Mucosa of rectum (tissue), 2 donors: ENCODE data around the gene ASCL2.
A peak's percentile ranks its signal among the peaks of the same experiment; 100 is the strongest.

ENCODE experiments used
- H3K27ac ChIP-seq, 2 donors: one replicate each; pipeline ENCODE4 v1.7.0; 2013; ENCODE audit warnings: inconsistent platforms in 2 of 2, low read depth in 2 of 2, low read length in 2 of 2
- H3K27me3 ChIP-seq, 2 donors: one replicate each; pipeline ENCODE4 v1.7.0; 2013; ENCODE audit warnings: low read length in 2 of 2; ENCODE audit not compliant: control insufficient read depth in 2 of 2, insufficient read depth in 2 of 2
- H3K36me3 ChIP-seq, 2 donors: one replicate each; pipeline ENCODE4 v1.7.0; 2013; ENCODE audit warnings: low read length in 2 of 2; ENCODE audit not compliant: control insufficient read depth in 2 of 2, insufficient read depth in 2 of 2
- H3K4me1 ChIP-seq, 2 donors: one replicate each; pipeline ENCODE4 v1.7.0; 2013; ENCODE audit warnings: low read length in 2 of 2, mild to moderate bottlenecking in 1 of 2; ENCODE audit not compliant: control insufficient read depth in 2 of 2, insufficient read depth in 2 of 2
- H3K4me3 ChIP-seq, 2 donors: one replicate each; pipeline ENCODE4 v1.7.0; 2013; ENCODE audit warnings: low read length in 2 of 2
- H3K9ac ChIP-seq, 2 donors: one replicate each; pipeline ENCODE4 v1.7.0; 2013; ENCODE audit warnings: low read length in 2 of 2, low read depth in 1 of 2, mild to moderate bottlenecking in 1 of 2
- H3K9me3 ChIP-seq, 2 donors: one replicate each; pipeline ENCODE4 v1.7.0; 2013; ENCODE audit warnings: low read length in 2 of 2; ENCODE audit not compliant: control insufficient read depth in 2 of 2
- donor health status: healthy.
- donor health status: Normal muscosa, but diverticular disease.

ASCL2 gene

GRCh38 chr11:2270322-2271076 is at the start of gene ASCL2:
Gene ASCL2 (minus strand): TSS chr11:2270588. CDS start chr11:2270332, 256 bp downstream.
- Histone ChIP-seq H3K36me3 (no peaks in the 10 kb centered on the region), H3K4me1 (peaks cover 0 to 8% of the 10 kb centered on the region in 2 donors), H3K27me3 (peaks cover 2 to 9% of the 10 kb centered on the region in 2 donors), H3K27ac (peak within 1 kb of the TSS; percentile 49 to 63), H3K9me3 (no peaks in the 10 kb centered on the region), H3K9ac (peak within 1 kb of the TSS in 1 of 2 donors; percentile 54), H3K4me3 (peak within 1 kb of the TSS; percentile 49 to 54)

DNA sequence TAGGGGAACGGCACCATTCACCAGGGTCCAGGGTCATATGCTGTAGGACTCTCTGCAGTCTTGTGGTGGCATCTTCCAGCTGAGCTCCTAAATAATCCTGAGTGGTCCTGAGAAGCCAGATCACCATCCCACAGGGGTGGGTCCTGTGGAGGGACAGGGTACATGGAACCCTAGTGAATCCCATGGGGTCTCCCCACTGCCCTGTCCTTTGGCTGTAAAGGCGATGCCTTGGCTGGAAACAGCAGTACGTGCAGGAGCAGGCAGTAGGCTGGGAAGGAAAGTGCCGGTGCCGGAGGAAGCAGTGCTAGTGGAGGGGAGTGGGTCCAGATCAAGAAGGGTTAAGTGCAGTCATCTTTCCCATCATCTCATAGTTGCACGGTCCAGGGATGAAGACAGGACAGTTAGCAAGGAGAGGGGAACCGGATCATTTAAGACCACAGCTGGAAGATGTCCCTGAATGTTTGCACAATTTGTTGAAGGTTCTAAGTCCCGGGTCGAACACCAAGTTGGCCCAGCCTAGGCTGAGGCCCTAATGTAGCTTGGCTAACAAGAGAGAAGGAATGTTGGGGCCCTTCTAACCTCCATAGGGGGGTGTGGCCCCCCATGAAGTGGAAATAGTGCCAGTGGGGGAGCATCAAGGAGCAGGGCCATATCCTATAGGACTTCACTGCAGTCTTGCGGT is 49.5 kb upstream of the ASCL2 start:
- Histone ChIP-seq H3K36me3 (no peaks in the 10 kb centered on the region), H3K27ac (no peak overlapping the region), H3K4me3 (no peak overlapping the region), H3K4me1 (no peaks in the 10 kb centered on the region), H3K9ac (no peak overlapping the region), H3K9me3 (no peaks in the 10 kb centered on the region), H3K27me3 (no peaks in the 10 kb centered on the region)

GRCh38 chr11:2318707-2319106 is 48.3 kb upstream of the ASCL2 start:
- Histone ChIP-seq H3K4me1 (peaks cover 4 to 6% of the 10 kb centered on the region in 2 donors), H3K27ac (no peak overlapping the region), H3K27me3 (no peaks in the 10 kb centered on the region)

GRCh38 chr11:2318123-2318522 is 47.7 kb upstream of the ASCL2 start:
- Histone ChIP-seq H3K27ac (no peak overlapping the region), H3K4me1 (peaks cover 4 to 6% of the 10 kb centered on the region in 2 donors), H3K9ac (no peak overlapping the region), H3K4me3 (no peak overlapping the region), H3K9me3 (no peaks in the 10 kb centered on the region), H3K36me3 (no peaks in the 10 kb centered on the region), H3K27me3 (peaks cover 0 to 2% of the 10 kb centered on the region in 2 donors)

More at GRCh38 chr11:2318707-2319106, 48.3 kb upstream of the ASCL2 start:
- Histone ChIP-seq H3K4me3 (no peak overlapping the region), H3K36me3 (no peaks in the 10 kb centered on the region), H3K9ac (no peak overlapping the region), H3K9me3 (no peaks in the 10 kb centered on the region)

- Histone ChIP-seq H3K9me3 (no peaks in the 10 kb centered on the region), H3K36me3 (no peaks in the 10 kb centered on the region), H3K4me1 (peaks cover 4 to 6% of the 10 kb centered on the region in 2 donors), H3K27me3 (peaks cover 0 to 2% of the 10 kb centered on the region in 2 donors), H3K27ac (no peak overlapping the region), H3K9ac (no peak overlapping the region), H3K4me3 (no peak overlapping the region)
Measured at GRCh38 chr11:2317354-2318050, 47.1 kb upstream of the ASCL2 start.

DNA sequence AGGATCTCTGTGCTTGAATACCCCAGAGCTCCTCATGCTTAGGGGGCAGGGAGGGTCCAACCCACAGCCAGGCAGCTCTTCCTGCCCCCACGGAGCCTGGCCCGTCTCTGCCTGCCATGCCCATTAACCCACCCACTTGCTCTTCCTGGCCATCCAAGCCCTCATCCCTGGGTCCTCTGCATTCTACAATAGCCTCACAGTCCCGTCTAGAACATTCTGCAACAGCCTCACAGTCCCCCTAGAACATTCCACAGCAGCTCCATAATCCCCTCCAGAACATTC is 46.5 kb upstream of the ASCL2 start:
- Histone ChIP-seq H3K9me3 (no peaks in the 10 kb centered on the region), H3K4me1 (peaks cover 4 to 9% of the 10 kb centered on the region in 2 donors), H3K27ac (no peak overlapping the region), H3K36me3 (no peaks in the 10 kb centered on the region), H3K9ac (no peak overlapping the region), H3K4me3 (no peak overlapping the region), H3K27me3 (peaks cover 0 to 2% of the 10 kb centered on the region in 2 donors)

- Histone ChIP-seq H3K9ac (no peak overlapping the region), H3K4me1 (peaks cover 4 to 9% of the 10 kb centered on the region in 2 donors), H3K9me3 (no peaks in the 10 kb centered on the region), H3K27me3 (peaks cover 0 to 2% of the 10 kb centered on the region in 2 donors), H3K27ac (no peak overlapping the region), H3K4me3 (no peak overlapping the region), H3K36me3 (no peaks in the 10 kb centered on the region)
Measured at GRCh38 chr11:2316169-2316962, 46.0 kb upstream of the ASCL2 start.

DNA sequence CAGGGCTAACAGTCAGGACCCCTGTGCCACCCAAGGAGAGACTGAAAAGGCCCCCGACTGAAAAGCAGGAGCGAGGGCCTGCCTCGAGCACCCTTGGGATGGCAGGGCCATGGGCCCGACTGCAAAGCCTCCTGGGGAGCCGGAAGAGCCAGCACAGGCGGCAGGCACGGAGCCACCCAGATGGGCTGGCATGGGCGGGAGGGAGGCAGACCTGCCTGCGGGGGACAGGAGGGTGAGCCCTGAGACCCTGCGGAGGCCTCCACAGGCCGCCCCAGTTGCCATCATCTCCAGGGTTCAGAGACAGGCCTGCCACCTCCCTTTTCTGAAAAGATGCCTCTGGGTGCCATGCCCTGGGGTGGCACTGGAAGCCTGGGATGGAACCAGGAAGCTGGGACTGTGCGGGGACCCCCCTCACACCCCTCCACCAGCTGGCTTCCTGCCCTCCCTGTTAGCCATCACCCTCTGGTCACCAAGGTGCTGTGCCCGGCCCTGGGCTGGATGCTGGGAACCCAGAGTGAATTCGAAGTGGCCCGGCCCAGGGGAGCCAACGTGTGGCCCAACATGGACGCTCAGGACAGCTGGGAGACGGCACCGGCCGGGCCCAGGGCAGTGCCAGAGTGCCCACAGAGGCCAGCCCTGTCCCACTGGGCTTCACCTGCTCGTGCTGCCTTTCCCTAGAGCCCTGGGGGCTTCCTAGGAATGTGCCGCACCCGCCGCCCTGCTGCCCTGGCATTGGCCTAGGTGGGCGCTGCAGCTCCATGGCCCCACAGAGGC is 45.2 kb upstream of the ASCL2 start:
- peaks cover 0 to 2% of the 10 kb centered on the region in 2 donors for H3K27me3 ChIP-seq
- H3K27ac ChIP-seq, result peak overlapping the region; percentile 16 to 22
- H3K9ac ChIP-seq, result no peak overlapping the region
- no peak overlapping the region for H3K4me3 ChIP-seq
- no peaks in the 10 kb centered on the region for H3K9me3 ChIP-seq
- no peaks in the 10 kb centered on the region for H3K36me3 ChIP-seq
- H3K4me1 ChIP-seq, result peaks cover 4 to 9% of the 10 kb centered on the region in 2 donors
